ENCODE data around the gene C1QC.
"Not testable (repeated sequence)": the region's sequence is repeated elsewhere in the genome, so short reads cannot be mapped to it uniquely, and the experiment has no call there.

C1QC gene

DNA sequence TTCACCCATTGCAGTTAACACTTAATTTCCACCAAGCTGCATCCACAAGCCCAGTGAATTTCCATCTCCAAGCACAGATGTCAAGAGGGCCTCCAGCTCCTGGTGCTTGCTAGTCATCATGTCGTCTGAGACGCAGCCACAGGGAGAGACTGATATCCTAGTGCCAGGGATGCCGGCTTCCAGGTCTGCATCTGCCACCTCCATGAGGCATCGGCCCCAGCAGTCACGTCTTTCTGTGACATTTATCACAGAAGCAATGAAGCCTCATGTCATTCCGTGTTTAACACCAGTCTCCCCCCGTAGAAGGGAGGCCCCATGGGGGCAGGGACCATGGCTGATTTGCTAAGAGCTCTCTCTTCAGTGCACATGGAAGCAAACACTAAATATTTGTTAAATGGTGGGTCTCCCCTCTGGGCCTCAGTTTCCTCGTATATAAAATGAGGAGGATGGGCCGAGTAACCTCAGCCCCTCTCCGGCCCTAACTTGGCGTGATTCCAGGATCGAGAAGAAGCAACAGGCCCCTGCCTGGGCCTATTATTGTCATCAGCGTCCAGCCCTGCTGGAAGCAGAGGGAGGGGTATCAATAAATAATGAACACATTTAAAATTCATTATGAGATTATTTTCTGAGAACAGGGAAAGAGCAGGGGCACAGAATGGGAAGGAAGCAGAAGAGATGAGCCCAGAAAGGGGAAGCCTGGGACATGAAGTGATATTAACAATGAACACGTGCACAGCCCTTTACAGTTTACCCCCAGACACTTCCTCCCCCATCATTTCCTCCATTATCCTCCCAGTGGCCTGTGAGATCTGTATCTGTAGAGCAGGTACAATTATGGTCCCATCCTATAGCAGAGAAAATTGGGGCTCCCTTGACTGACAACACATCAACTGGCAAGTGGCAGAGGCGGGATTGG is 8.8 kb downstream of the C1QC start:
- no peak for DNase-seq

DNA sequence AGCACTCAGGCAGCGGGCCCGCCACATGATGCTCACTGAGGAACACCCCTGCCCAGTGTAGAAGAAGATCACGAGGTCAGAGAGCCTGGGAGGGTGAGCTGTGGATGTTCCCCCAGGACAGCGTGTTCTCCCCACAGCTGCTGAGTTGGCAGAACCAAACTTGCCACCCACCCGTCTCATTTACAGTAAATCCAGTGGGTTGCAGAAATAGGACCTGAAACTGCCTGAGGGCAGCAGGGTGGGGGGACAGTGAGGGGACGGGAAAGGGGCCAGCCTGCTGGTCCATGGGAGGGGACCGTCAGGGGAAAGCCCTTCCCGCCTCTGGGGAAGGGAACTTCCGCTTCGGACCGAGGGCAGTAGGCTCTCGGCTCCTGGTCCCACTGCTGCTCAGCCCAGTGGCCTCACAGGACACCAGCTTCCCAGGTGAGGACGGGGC is 9.5 kb downstream of the C1QC start, which contains the start of gene C1QB:
Gene C1QB, plus strand, starts transcription at position 356 of the 436 bp plus-strand sequence. CDS start 6,227 bp downstream, outside the sequence.
- DNase-seq, result no peak

DNA sequence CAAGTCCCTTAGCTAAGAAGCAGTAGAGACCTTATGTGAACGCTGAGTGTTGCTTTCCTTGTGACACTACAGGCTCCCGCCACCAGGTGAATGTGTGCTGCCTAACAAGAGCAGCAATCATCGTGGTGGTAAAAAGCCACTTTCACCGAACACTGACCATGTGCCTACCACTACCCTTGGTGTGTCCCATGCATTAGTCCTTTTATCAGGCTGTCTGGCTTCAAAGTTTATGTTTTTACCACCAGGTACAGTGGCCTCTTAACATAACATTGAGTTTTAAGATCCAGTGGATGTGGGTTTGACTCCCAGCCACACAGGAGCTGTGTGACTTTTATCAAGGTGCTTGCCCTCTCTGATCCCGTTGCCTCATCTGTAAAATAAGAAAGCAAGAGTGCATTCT is 11.3 kb downstream of the C1QC start:
- no peak for DNase-seq

DNA sequence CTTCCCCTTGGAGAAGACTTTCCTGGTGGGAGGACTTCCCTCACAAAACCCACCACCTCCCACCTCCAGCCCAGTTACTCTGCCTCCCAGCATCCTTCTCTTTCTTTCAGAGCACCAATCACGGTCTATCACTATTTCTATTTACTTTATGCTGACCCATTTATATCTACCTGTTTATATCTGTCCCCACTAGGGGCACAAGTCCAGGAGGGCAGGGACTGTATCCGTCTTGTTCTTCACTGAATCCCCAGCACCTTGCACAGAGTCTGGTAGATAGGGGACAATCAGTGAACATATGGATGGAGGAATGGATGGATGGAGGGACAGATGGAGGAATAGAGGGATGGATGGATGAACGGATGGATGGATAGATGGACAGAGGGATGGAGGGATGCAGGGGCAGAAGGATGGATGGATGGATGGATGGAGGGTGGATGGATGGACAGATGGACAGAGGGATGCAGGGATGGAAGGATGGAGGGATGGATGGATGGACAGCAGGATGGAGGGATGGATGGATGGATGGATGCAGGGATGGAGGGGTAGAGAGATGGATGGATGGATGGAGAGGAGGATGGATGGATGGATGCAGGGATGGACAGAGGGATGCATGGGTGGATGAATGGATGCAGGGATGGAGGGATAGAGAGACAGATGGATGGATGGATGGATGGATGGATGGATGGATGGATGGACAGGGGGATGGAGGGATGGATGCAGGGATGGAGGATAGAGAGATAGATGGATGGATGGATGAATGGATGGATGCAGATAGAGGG is 15.1 kb downstream of the C1QC start:
- DNase-seq, result no peak

DNA sequence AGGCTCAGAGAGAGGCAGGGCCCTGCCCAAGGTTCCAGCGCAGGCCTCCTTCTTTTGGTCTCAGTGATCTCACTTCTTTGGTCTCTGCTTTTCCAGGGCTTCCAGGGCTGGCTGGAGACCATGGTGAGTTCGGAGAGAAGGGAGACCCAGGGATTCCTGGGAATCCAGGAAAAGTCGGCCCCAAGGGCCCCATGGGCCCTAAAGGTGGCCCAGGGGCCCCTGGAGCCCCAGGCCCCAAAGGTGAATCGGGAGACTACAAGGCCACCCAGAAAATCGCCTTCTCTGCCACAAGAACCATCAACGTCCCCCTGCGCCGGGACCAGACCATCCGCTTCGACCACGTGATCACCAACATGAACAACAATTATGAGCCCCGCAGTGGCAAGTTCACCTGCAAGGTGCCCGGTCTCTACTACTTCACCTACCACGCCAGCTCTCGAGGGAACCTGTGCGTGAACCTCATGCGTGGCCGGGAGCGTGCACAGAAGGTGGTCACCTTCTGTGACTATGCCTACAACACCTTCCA is 17.3 kb downstream of the C1QC start:
- no peak for DNase-seq

DNA sequence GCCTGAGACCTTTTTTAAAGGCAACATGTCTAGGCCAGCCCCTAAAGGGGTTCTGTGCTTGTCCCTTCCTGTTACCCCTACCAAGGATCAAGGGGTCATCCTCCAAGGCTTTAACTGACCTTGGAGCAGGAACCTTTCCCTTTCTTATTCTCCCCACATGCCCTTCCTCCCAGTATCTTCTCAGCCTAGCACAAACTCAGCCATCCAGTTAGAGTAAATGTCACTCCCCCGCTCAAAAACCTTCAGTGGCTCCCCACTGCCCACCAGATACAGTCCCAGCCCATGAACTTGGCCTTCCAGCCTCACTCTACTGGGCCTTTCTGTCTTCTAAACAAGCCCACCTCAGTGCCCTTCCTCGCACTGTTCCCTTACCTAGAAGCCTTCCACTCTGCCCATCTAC is 18.4 kb downstream of the C1QC start:
- DNase-seq, result no peak

DNA sequence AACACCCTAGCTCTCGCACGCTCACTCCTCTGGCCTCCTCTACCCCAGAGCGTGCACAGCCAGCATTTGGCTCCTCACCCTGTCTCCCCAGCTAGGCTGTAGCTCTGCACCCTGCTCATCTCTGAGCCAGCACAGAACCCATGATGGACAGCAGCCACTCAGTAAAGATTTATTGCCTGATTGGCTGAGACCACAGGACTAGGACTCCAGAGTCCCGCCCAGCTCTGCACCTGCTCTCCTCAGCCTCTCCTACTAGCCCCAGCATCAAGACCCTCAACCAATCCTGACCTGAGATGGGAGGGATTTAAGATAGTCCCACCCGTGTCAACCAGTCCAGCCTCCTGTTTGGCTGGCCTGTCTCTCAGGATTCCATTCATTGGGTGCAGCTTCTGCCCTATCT is 18.9 kb downstream of the C1QC start:
- DNase-seq, result peak; percentile 38

DNA sequence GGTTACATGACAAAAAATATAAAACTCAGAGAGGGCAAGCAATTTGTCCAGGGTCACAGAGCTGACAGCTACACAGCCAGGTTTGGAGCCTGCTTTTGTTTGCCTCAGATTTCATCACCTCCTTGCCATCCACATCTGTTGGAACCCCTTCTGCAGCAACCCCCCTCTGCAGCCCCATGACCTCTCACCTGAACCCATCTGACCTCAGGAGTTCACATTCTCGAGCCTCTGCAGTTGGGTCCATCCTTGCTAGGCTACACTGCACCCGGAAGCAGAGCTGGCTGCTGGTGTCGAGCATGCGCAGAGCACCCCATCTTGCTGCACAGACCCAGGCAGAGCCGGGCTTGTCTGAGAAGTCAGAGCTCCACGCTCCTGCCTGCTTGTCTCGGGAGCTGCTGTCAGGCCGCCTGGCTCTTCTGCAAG is 19.6 kb downstream of the C1QC start:
- DNase-seq, result no peak

DNA sequence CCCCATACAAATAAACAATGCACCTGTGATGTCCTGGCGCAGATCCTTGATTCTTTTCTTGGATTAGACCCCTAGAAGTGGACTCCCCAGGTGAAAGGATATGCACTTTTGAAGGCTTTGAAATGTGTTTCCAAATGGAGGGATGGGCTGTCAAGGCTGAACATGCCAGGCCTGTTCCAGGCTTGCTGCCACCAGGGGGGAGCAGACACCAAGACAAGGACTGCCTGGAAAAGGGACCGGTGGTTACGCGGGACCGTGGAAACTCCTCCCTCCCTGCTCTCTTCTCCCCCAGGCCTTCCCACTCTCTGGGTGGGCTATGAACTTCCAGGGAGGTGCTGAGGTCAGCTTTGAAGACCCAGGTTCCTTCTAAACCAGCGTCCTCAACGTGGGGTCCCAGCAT is 22.3 kb downstream of the C1QC start:
- no peak for DNase-seq

DNA sequence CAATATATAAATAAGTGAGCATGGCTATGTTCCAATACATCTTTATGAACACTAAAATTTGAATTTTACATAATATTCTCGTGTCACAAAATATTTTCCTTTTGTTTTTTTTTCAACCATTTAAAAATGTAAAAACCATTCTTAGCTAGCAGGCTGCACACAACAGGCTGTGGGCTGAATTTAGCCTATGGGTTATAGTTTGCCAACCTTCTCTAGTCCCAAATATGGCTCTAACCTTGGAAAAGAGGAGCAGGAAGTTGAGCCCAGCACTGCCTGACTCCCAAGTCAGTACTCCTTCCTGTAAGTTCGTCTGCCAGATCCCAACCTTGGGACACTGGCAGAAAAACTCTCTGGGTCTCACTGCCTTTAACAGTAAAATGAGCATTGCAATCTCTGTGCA is 23.0 kb downstream of the C1QC start:
- DNase-seq, result no peak

DNA sequence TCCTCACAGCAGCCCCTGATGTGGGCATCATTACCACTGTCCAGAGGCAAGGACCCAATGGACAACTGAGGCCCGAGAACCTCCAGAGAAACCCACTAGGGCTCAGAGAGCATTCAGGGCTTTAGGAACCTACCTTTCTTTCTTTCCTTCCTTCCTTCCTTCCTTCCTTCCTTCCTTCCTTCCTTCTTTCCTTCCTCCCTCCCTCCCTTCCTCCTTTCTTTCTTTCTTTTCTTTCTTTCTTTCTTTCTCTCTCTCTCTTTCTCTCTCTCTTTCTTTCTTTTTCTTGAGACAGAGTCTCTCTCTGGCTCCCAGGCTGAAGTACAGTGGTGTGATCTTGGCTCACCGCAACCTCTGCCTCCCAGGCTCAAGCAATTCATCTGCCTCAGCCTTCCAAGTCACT is 25.4 kb downstream of the C1QC start:
- not testable (repeated sequence) for DNase-seq

DNA sequence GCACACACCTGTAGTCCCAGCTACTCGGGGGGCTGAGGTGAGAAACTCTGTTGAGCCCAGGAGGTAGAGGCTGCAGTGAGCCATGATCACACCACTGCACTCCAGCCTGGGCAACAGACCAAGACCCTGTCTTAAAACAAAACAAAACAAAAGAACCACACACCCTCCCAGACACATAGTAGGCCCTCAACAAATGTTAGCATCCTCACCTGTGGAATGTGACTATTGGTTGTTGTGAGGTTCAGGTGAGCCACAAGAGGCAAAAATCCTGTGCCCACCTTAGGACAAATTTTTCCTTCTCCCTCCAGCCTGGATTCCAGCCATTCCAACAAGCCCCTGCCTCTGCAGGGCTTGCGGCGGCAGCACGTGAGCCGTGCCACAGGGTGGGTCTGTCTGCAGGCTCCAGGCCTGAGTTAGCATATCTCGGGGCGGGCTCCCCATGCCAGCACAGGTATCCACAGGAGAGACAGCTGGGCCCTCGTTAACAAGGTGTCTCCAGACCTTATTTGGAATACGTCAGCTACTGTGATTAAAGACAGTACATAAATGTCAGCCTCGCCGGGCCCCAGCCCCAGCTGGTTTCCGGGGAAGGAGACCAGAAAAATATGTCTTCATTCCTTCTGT is 27.0 kb downstream of the C1QC start:
- no peak for DNase-seq

DNA sequence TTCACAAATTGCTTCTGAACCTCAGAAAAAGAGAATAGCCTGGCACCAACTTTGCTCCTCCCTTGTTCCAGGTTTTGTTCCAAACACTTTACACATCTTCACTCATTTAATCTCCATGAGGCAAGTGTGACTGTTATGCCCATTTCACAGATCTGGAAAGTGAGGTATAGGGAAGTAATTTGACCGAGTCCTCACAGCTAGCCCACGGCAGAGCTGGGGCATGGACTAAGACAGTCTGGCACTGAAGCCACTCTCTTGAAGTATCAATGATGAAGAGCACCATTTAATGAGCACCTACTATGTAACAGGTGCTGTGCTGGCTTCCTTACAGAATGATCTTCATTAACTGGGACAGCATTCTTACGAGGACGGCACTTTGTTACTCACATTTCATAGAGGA is 28.6 kb downstream of the C1QC start:
- DNase-seq, result no peak

DNA sequence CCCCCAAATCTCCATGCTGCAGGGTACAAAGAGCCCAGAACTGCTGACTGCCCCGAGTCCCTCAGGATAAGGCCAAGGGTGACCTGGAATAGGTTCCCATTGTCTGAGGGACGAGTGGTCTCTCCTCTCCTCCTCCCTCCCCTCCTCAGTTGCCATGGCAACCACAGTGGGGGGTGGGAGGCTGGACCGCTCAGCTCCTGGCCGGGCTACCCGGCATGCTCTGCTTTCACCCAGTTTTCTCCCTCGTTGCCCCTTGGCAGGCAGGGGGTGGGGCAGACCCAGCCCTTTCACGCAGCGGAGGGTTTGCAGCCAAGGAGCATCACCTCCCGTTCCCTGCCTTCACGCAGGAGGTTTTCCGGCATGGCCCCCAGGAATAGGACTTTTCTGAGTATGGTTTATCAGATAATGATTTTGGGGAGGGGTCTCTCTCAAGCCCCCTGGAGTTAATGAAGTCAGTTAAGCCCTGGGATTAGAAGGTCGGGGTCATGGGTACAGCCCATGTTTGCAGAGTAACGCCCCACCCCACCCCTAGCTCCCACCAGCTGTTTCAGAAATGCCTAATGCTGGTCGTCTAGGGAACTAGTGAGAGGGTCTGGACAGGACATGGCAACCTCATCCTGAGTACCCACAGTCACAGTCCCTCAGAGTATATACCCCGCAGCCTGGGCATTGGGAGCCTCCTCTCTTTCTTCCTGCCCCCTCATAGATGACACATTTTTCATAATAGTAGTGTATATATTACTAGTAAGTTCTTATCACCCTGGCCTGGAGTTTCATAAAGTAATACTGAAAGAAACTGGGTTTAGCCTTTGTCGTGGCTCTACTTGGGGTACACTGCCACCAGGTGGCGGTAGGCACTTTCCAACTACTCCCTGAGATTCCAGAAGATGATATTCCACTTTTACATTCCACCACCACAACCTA is 30.3 kb downstream of the C1QC start:
- DNase-seq, result peak; percentile 36

DNA sequence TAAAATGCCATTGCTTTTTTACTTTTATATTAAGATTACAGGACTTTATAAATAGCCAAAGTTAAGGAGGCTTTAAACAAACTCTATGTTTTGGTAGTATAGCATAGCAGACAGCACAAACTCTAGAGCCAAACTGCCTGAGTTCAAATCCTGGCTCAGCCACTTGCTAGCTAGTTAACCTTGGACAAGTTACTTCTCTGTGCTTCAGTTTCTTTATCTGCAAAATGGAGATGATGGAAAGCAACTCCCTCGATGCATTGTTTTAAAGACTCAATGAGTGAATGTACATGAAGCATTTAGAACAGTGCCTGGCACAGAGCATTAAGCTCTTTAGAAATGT is 30.9 kb downstream of the C1QC start:
- DNase-seq, result no peak

DNA sequence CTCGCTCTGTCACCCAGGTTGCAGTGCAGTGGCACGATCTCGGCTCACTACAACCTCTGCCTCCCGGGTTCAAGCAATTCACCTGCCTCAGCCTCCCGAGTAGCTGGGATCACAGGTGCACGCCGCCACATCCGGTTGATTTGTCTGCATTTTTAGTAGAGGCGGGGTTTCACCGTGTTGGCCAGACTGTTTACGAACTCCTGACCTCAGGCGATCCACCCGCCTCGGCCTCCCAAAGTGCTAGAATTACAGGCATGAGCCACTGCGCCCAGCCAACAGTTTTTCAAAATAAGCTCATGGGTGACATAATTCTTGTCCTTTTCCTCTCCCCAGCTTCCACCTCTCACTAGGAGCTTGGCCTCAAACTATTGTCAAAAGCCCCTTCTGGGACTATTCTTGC is 32.7 kb downstream of the C1QC start:
- not testable (repeated sequence) for DNase-seq

DNA sequence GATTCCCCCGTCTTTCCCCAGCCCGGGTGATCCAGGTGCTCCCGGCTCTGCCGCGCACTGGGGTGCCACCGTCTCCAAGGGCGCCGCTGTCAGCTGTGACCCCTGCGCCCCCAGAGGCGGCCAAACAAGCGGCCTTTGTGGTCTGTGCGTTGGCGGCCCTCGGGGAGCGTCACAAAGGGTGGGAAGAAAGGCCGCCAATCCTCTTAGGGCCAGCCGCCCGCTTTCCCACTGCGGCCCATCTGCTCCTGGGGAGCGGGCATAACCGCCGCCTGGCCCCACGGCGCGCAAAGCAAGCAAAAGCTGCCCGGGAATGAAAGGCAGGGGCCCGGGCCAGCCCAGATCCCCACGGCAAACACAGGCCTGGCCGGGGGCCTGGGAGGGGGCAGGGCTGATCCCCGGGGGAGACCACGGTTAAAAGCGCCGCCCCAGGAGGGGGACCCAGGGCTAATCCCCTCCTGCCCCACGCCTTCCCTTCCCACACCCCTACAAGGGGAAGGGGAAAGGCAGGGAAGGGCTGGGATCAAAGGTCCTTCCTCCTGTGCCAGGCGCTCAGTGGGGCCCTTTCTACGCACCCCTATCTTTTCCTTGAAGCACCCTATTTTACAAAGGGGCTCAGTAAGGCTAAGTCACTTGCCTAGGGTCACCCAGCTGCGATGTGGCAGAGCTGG is 33.6 kb downstream of the C1QC start:
- no peak for DNase-seq

DNA sequence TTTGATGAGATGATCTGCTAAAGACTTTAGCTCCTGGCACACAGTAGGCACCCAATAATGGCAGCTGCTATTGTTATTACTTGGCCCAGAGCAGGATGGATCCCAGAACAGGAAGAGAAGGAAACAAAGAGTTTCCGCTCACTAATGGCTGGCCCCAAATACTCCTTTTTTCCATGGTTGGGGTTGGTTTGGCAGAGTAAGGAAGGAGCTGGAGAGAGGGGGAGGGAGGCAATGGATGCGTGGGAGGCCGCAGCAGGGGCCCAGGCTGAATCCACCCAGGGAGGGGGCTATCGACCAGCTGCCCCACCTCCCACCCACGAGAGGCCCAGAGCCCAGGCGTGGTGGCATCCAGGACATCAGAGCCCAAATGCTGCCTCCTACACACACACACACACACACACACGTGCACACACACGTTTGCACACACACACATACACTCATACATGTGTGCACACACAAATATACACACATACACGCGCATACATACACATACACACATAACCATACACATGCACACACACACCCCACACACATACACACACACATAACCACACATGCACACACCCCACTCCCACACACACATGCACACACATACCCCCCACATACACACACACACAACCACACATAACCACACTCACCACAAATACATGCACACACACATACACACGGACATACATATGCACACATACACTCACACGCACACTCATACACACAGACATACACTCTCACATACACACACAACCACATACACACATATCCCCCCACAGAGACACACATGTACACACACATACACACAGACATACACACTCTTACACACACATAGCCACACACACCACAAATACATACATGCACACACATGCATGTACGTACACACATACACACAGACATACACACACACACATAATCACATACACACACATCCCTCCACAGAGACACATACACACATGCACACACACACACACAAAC is 34.8 kb downstream of the C1QC start:
- DNase-seq, result no peak

DNA sequence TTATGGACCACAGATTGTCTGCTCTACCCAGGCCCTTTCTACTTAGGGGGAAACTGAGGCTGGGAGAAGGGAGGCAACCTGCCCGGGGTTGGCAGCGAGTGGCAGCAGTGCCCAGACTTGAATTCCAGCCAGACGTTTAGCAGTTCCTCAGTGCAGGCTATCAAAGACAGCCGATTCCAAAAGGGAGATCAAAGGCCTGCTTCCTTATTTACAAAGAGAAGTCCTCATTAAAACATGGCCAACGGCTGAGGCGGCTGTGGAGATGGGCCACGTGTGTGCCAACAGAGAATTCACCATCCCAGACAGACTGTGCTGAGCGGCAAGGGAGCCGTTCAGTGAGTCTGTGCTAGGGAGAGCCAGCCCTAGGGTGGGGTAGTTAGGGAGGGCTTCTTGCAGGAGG is 37.3 kb downstream of the C1QC start:
- no peak for DNase-seq

DNA sequence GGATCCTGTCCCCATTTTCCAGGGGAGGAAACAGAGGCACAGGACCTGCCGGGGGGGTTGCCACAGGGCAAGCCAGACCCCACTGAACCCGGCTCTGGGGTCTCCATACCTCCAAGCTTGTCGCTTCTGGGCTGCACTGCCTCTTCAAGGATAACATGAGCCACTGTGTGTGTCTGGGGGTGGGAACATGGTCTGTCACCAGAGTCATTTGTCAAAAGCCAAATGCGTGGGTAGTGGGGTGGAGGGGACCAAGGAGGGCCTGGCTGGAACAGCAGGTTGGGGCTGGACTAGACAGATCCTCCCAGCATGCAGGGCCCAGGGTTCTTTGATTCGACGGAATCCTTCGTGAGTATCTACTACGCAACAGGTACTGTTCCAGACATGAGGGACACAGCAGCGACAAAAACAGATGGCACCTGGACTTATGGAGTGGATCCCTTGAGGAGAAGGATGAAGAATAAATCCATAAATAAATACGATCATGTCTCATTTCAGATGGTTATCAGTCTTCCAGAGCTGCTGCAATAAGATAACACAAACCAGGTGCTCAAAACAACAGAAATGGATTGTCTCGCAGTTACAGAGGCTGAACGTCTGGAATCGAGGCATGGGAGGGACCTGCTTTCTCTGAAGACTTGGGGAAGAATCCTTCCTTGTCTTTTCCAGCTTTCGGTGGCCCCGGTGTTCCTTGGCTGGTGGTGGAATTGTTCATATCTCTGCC is 38.3 kb downstream of the C1QC start:
- no peak for DNase-seq
